Pulmonary artery endothelial cell (primary cell): ENCODE data around the gene REELD1. TPM values are rescaled to one million over a fixed set of nuclear protein-coding genes. Genes with fewer than 3 reads are reported as not detected.

Experiments used
- DNase-seq: peaks from one replicate; pipeline ENCODE4 v3.0.0-alpha.2; 2011; ENCODE audit warnings: low read depth, low spot score
- total RNA-seq: library from RNA; depleted of rRNA; stranded (reverse); fragments of >200 nt; gene quantifications from 2 replicates; pipeline ENCODE4 v1.2.3, GENCODE V29; 2014

REELD1 gene
- total RNA-seq, 1 donor from 2014 or later: not detected

DNA sequence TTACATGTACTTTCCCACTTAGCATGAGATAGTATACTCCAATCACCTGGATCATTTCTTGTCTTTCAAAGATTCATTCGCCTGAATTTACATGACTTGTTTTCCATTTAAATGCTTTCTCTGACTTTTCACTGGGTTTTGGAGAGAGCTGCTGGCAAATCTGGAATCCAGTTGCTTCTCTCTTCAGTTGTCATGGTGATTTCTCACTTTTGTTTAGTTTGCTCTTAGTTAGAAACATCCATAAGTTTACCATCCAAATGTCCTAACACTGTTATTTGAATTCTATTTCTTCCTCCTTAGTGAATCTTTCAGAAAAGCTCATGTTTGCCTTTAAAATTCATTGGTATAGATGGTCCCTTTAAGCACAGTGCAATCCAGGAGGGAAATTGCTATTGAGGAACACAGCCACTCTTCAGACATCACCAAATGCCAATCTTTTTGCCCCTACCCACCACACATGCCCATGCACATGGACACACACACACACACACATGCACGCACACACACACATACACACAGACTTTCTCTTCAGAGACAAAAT lies 51.7 kb downstream of the REELD1 start:
- DNase-seq: no peak

GRCh38 chr4:146267826-146268225 lies 53.5 kb downstream of the REELD1 start:
- DNase-seq: no peak

DNA sequence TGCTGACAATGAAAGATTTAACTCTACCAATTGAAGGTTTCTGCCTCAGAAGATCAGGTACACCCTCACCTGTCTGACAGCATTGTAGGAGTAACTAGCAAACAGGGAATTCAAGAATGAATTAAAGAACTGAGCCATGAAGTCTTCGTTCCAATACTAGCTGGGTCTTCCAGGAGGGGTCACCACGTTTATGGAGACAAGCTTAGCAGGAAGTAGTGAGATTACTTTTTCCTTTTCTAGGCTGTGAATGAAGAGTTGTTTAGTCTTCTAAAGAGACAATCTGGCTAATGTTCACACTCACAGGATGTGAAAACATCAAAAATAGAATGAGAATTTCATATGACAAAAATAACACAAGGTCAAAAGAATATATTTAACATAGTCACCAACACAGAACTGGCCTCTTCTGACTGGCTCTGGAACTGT lies 54.9 kb downstream of the REELD1 start:
- DNase-seq: no peak

DNA sequence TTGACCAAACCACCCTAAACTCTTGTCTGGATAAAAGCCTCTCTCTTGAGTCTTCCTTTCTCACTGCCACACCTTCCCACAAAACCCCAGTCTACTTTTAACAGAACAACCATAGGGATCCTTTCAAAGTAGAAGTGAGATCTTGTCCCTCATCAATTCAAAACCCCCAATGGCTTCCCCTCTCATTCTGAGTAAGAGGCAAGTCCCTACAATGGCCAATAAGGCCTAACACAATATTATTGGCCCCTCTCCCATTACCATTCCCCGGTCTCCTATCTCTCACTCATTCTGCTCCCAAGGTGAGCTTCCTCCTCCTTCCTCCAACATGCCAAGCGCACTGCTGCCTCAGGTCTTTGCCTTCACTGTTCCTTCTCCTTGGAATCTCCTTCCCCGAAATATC lies 57.1 kb downstream of the REELD1 start:
- DNase-seq: no peak

DNA sequence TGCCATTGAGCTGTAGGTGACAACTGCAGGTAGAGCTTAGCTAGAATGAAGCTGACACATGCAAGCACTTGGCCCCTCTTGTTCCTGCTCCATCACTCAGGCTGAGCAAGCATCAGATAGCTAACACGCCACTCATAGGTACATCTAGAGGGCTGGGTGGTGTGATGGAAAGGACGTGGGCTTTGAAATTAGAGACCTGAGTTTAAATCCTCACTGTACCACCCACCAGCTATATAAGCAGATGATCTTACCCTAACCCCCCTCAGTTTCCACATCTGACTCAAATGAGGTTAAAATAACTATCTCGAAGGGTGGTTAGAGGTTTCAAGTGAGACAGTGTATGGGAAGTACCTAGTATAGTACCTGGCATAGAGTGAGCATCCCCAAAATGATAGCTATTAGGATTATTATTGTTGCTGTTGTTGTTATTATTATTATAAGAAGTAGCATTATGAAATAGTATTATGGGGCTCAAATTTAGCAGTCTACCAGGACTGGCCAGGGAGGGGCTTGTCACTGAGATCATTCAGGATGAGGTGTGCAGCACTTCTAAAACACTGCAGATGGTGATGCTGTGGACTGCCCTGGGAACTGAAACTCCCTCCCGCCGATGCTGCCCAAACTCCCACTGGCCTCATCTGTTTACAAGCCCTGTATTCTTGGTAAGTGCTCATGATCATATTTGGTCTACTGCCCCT lies 59.0 kb downstream of the REELD1 start:
- no peak for DNase-seq

GRCh38 chr4:146274774-146275173 lies 60.4 kb downstream of the REELD1 start:
- no peak for DNase-seq

GRCh38 chr4:146275370-146275769 lies 61.0 kb downstream of the REELD1 start:
- no peak for DNase-seq

GRCh38 chr4:146278986-146279385 lies 64.6 kb downstream of the REELD1 start:
- DNase-seq: no peak

Other genes with a start within 250 kb of the REELD1 start
- gene LSM6, start 38.8 kb upstream of the REELD1 start, total RNA-seq: 35.0 and 51.1 TPM in 2 replicates